RWPE1 (cell line): Measurements from ENCODE around the gene MUC12.
"Not testable (repeated sequence)": the region's sequence is repeated elsewhere in the genome, so short reads cannot be mapped to it uniquely, and the experiment has no call there.

Experiments
- CTCF ChIA-PET: fragments of 350-600 bp; sonication (Branson Sonifier 250); formaldehyde crosslinking; extraction: SDS; loops from one replicate; lab custom pipeline; 2021; lab: Yijun Ruan, JAX
- POLR2A ChIA-PET: fragments of 400-600 bp; formaldehyde crosslinking; extraction: SDS; loops from one replicate; lab custom pipeline; 2020; ENCODE audit warnings: antibody characterized with exemption; ENCODE audit not compliant: low non-redundant PET; lab: Yijun Ruan, JAX
- DNase-seq: peaks from one replicate; pipeline ENCODE4 v3.0.0; 2012; ENCODE audit warnings: low spot score
- H3K27ac ChIP-seq: fragments of 450-650 bp; 2 replicates; pipeline ENCODE4 v1.5.1; 2017
- CTCF ChIP-seq: fragments of 450-650 bp; conservative IDR thresholded peaks from 2 replicates; pipeline ENCODE4 v1.5.1; 2017; ENCODE audit warnings: low read depth, mild to moderate bottlenecking

MUC12 gene

GRCh38 chr7:101031082-101031481 is 61.7 kb downstream of the MUC12 start:
- TF ChIP-seq CTCF: no peak
- no peak overlapping the region for H3K27ac ChIP-seq
- ChIA-PET POLR2A (no interaction called here), CTCF (no interaction called here)
- DNase-seq: peak; percentile 14

GRCh38 chr7:101035941-101036340 is 66.6 kb downstream of the MUC12 start:
- TF ChIP-seq CTCF: no peak
- no peak overlapping the region for H3K27ac ChIP-seq
- CTCF ChIA-PET: no interaction called here
- POLR2A ChIA-PET: no interaction called here
- DNase-seq: no peak

GRCh38 chr7:101041283-101041682 is 71.9 kb downstream of the MUC12 start:
- CTCF ChIA-PET, H3K27ac ChIP-seq, DNase-seq, POLR2A ChIA-PET: not testable (repeated sequence)

GRCh38 chr7:101058355-101058754 is 89.0 kb downstream of the MUC12 start:
- TF ChIP-seq CTCF: no peak
- POLR2A ChIA-PET: no interaction called here
- CTCF ChIA-PET: interaction anchor here (0.7 to 2.6 kb wide), 11 partner anchors 11 to 225 kb away, joined by 3 to 19 read pairs (median 4); partner anchors contain the start of gene UFSP1
- H3K27ac ChIP-seq: no peak overlapping the region
- DNase-seq: peak; percentile 60

- CTCF ChIA-PET: interaction anchor here (0.7 to 2.6 kb wide), 9 partner anchors 10 to 623 kb away, joined by 3 to 19 read pairs (median 5); partner anchors contain the start of gene PPP1R35
- TF ChIP-seq CTCF: peak; percentile 77
- DNase-seq: no peak
- no peak overlapping the region for H3K27ac ChIP-seq
- POLR2A ChIA-PET: no interaction called here
Observed at GRCh38 chr7:101059620-101059942, 90.2 kb downstream of the MUC12 start.

- no peak for TF ChIP-seq CTCF
- CTCF ChIA-PET: interaction anchor here (0.6 kb wide), 1 partner anchor 19 kb away, joined by 4 read pairs; no protein-coding TSS in a partner anchor
- no peak for DNase-seq
- no peak overlapping the region for H3K27ac ChIP-seq
- POLR2A ChIA-PET: no interaction called here
Observed at GRCh38 chr7:101060992-101061391, 91.6 kb downstream of the MUC12 start.

- CTCF ChIA-PET, H3K27ac ChIP-seq, POLR2A ChIA-PET, DNase-seq: not testable (repeated sequence)
Observed at GRCh38 chr7:101064176-101064550, 94.8 kb downstream of the MUC12 start.

- H3K27ac ChIP-seq, POLR2A ChIA-PET, DNase-seq: not testable (repeated sequence)
- CTCF ChIA-PET: interaction anchor here (0.6 kb wide), 2 partner anchors 17 to 165 kb away, joined by 3 to 5 read pairs; no protein-coding TSS in a partner anchor
Observed at GRCh38 chr7:101065162-101065561, 95.8 kb downstream of the MUC12 start.
